ENCODE data around the gene PSMD4. TPM values are rescaled to one million over a fixed set of nuclear protein-coding genes. Genes with fewer than 3 reads are reported as not detected.

Gene PSMD4
- total and polyA plus RNA-seq, 4 donors: 115 to 162 (median 131) TPM

DNA sequence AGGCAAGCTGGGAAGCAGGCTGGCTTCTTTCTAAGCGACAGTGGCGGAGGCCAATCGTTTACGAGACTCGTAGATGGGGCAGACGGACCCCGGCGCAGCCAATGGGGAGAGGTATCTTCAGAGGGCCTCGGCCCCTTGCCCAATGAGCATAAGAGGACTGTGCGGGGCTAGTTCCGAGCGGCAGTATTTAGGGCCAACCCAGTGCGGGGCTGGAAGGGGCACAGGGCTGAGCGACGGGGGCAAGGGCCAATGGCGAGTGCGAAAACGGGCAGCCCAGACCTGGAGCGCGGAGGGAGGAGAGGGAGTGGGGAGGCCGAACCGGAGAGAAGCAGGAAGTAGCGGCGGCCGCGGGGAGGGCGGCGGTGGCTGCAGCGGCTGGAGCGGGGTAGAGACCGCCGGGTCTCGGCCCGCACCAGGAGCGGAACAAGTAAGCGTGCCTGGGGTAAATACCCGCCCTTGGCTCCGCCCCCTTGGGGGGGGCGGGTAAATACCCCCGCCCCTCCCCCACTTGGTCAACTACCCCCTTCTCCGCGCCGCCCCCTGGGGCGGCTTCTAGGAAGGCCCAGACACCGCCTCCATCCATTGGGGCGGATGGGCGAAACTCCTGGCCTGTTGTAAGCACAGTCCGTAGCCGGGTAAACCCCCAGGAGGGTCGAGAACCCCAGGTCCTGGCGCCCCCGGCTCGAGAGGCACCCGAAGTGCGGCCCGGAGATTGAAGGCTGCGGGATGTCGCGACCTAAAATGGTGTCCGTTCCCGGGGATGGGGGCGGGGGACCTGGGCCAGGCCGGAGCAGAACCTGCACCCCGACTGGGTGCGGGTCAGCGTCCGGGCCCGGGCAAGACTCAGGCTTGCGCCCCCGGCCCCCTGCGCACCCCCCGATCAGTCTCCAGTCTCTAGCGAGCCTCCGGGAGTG lies 27.7 kb downstream of the PSMD4 start, which contains the start of gene ZNF687:
ZNF687 (plus strand) TSS at position 331 of the 914 bp plus-strand sequence. CDS start 3,993 bp downstream, outside the sequence.
- peak; percentile 96 for ATAC-seq (ENCODE audit: low FRiP score)
- Histone ChIP-seq H3K27ac (ENCODE audit: low read depth in 1 of 2, low read length in 2 of 2) (peak within 1 kb of the TSS; percentile 8 to 96), H3K27me3 (ENCODE audit: control insufficient read depth in 1 of 2, insufficient read depth in 2 of 2, low read length in 1 of 2) (no peaks in the 10 kb centered on the region), H3K9me3 (ENCODE audit: control insufficient read depth, low read length) (no peaks in the 10 kb centered on the region), H3K4me3 (ENCODE audit: low read length in 2 of 2) (peak within 1 kb of the TSS; percentile 43 to 66), H3K4me1 (ENCODE audit: control insufficient read depth in 1 of 2, insufficient read depth in 2 of 2, low read length in 2 of 2) (no peaks in the 10 kb centered on the region), H3K36me3 (ENCODE audit: control insufficient read depth in 1 of 2, insufficient read depth in 2 of 2, low read length in 1 of 2) (no peaks in the 10 kb centered on the region)
- DNase-seq: peak; percentile 100
- intact Hi-C loops (cut with DNase I): loop anchor here in 1 of 2 donors (5.0 kb wide), 2 partner anchors 45 to 60 kb away; partner anchors contain the start of gene PI4KB
- WGBS, 2 donors: 0 to 1% methylated on average over 50 to 74 of the region's 74 CpGs

DNA sequence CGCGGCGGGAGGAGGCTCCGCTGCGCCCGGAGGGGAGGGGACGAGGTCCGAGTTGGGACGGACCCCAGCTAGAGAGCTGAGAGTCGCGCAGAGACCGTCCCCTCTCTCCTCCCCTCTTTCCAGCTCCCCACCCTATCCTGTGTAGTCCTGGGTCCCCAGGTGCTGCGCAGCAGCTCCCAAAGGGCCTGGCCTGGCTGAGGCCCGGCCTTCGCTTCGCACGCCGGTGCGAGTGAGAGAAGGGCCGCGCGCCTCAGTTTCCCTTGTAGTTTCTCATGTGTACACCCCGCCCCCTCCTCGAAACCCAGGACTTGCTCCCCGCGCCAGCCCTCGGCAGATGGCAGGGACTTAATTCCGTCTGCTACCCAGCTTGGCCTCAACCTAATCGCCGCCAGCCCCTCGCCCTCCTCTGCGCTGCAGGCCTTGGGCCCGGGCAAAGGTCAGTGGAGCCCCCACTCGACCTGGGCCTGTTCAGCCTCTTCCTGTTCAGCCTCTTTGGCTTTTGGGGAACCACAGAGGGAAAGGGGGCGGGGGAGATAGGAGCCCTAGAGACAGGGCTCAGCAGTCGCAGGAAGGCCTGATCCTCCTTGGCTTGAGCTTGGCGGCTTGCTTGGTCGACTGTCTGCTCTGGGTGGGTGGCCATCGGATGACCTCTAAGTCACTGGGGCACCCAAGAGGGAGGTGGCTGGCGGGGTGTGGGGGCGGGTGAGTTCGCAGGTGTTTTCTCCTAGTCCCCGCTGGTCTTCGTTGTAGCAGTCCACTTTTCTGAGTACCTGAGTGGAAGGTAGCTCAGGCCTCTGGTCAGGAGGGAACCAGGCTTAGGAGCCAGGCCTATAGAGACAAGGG lies 28.6 kb downstream of the PSMD4 start:
- H3K27ac ChIP-seq (ENCODE audit: low read depth in 1 of 2, low read length in 2 of 2): peak overlapping the region in 1 of 2 donors; percentile 24
- no peaks in the 10 kb centered on the region for H3K9me3 ChIP-seq (ENCODE audit: control insufficient read depth, low read length)
- H3K36me3 ChIP-seq (ENCODE audit: control insufficient read depth in 1 of 2, insufficient read depth in 2 of 2, low read length in 1 of 2): peaks cover 0 to 5% of the 10 kb centered on the region in 2 donors
- intact Hi-C loops (cut with DNase I): loop anchor here in 1 of 2 donors (5.0 kb wide), 2 partner anchors 44 to 59 kb away; partner anchors contain the start of gene PI4KB
- DNase-seq: peak in 1 of 2 donors; percentile 71
- H3K4me1 ChIP-seq (ENCODE audit: control insufficient read depth in 1 of 2, insufficient read depth in 2 of 2, low read length in 2 of 2): no peaks in the 10 kb centered on the region
- no peak for ATAC-seq (ENCODE audit: low FRiP score)
- WGBS, 2 donors: 6 to 8% methylated on average over 37 to 44 of the region's 44 CpGs
- H3K4me3 ChIP-seq (ENCODE audit: low read length in 2 of 2): peak overlapping the region; percentile 43 to 66
- no peaks in the 10 kb centered on the region for H3K27me3 ChIP-seq (ENCODE audit: control insufficient read depth in 1 of 2, insufficient read depth in 2 of 2, low read length in 1 of 2)

DNA sequence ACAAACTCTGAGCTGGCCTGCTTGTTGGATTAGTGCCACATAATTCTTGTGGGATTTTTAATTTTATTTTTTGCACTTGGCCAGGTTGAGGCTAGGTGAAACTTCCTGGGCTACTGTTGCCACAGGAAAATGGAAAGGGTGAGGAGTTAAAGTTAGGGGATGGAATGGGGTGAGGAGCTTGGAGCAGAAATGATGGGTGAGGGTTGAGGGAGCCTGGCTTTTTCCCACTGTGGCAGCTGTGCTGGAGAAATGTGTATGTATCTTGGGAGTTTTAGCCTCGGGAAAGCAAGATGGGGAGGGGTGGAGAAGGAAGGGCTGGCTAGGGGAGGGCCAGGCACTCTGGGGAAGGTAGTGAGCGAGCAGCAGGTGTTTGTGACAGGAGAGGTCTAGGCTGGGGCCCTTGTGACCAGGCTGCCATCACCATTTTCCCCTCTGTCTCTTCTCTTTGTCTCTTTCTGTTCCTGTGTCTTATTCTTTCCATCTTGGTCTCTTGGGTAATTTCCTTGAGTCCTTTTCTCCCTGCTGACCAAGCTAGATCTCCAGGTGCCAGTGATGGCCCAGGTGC lies 29.6 kb downstream of the PSMD4 start:
- ATAC-seq (ENCODE audit: low FRiP score) (no peak), DNase-seq (no peak)
- no peaks in the 10 kb centered on the region for H3K27me3 ChIP-seq (ENCODE audit: control insufficient read depth in 1 of 2, insufficient read depth in 2 of 2, low read length in 1 of 2)
- H3K4me1 ChIP-seq (ENCODE audit: control insufficient read depth in 1 of 2, insufficient read depth in 2 of 2, low read length in 2 of 2): no peaks in the 10 kb centered on the region
- peaks cover 0 to 6% of the 10 kb centered on the region in 2 donors for H3K36me3 ChIP-seq (ENCODE audit: control insufficient read depth in 1 of 2, insufficient read depth in 2 of 2, low read length in 1 of 2)
- no peak overlapping the region for H3K27ac ChIP-seq (ENCODE audit: low read depth in 1 of 2, low read length in 2 of 2)
- WGBS, 2 donors: 0 to 52% methylated on average over 1 to 2 of the region's 2 CpGs
- intact Hi-C loops (cut with DNase I): loop anchor here in 1 of 2 donors (5.0 kb wide), 2 partner anchors 43 to 58 kb away; partner anchors contain the start of gene PI4KB
- H3K4me3 ChIP-seq (ENCODE audit: low read length in 2 of 2): no peak overlapping the region
- H3K9me3 ChIP-seq (ENCODE audit: control insufficient read depth, low read length): no peaks in the 10 kb centered on the region

DNA sequence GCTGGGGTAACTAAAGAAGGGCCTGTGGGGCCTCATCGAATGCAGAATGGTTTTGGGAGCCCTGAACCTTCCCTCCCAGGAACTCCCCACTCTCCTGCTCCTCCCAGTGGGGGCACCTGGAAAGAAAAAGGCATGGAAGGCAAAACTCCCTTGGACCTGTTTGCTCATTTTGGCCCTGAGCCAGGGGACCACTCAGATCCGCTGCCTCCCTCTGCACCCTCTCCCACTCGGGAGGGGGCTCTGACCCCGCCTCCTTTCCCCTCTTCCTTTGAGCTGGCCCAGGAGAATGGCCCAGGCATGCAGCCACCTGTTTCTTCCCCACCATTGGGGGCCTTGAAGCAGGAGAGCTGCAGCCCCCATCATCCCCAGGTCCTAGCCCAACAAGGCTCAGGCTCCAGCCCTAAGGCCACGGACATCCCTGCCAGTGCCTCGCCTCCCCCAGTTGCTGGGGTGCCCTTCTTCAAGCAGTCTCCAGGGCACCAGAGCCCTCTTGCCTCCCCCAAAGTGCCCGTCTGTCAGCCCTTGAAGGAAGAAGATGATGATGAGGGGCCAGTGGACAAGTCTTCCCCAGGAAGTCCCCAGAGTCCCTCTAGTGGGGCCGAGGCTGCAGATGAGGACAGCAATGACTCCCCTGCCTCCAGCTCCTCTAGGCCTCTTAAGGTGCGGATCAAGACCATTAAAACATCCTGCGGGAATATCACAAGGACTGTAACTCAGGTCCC lies 32.2 kb downstream of the PSMD4 start:
- WGBS, 2 donors: 71 to 79% methylated on average over 10 of the region's 10 CpGs
- peaks cover 0 to 6% of the 10 kb centered on the region in 2 donors for H3K36me3 ChIP-seq (ENCODE audit: control insufficient read depth in 1 of 2, insufficient read depth in 2 of 2, low read length in 1 of 2)
- no peaks in the 10 kb centered on the region for H3K27me3 ChIP-seq (ENCODE audit: control insufficient read depth in 1 of 2, insufficient read depth in 2 of 2, low read length in 1 of 2)
- DNase-seq: no peak
- intact Hi-C loops (cut with DNase I): no loop called here
- no peaks in the 10 kb centered on the region for H3K4me1 ChIP-seq (ENCODE audit: control insufficient read depth in 1 of 2, insufficient read depth in 2 of 2, low read length in 2 of 2)
- no peak for ATAC-seq (ENCODE audit: low FRiP score)
- H3K9me3 ChIP-seq (ENCODE audit: control insufficient read depth, low read length): no peaks in the 10 kb centered on the region
- no peak overlapping the region for H3K27ac ChIP-seq (ENCODE audit: low read depth in 1 of 2, low read length in 2 of 2)
- no peak overlapping the region for H3K4me3 ChIP-seq (ENCODE audit: low read length in 2 of 2)

DNA sequence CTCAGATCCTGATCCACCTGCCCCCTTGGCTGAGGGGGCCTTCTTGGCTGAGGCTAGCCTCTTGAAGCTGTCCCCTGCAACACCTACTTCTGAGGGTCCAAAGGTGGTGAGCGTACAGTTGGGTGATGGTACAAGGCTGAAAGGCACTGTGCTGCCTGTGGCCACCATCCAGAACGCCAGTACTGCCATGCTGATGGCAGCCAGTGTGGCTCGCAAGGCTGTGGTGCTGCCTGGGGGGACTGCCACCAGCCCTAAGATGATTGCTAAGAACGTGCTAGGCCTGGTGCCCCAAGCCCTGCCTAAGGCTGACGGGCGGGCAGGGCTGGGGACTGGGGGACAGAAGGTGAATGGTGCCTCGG lies 32.8 kb downstream of the PSMD4 start:
- WGBS, 2 donors: 83 to 86% methylated on average over 7 of the region's 7 CpGs
- Histone ChIP-seq H3K36me3 (ENCODE audit: control insufficient read depth in 1 of 2, insufficient read depth in 2 of 2, low read length in 1 of 2) (peaks cover 0 to 6% of the 10 kb centered on the region in 2 donors), H3K27me3 (ENCODE audit: control insufficient read depth in 1 of 2, insufficient read depth in 2 of 2, low read length in 1 of 2) (no peaks in the 10 kb centered on the region), H3K27ac (ENCODE audit: low read depth in 1 of 2, low read length in 2 of 2) (no peak overlapping the region), H3K4me3 (ENCODE audit: low read length in 2 of 2) (no peak overlapping the region), H3K9me3 (ENCODE audit: control insufficient read depth, low read length) (no peaks in the 10 kb centered on the region), H3K4me1 (ENCODE audit: control insufficient read depth in 1 of 2, insufficient read depth in 2 of 2, low read length in 2 of 2) (no peaks in the 10 kb centered on the region)
- no peak for ATAC-seq (ENCODE audit: low FRiP score)
- intact Hi-C loops (cut with DNase I): no loop called here
- no peak for DNase-seq

DNA sequence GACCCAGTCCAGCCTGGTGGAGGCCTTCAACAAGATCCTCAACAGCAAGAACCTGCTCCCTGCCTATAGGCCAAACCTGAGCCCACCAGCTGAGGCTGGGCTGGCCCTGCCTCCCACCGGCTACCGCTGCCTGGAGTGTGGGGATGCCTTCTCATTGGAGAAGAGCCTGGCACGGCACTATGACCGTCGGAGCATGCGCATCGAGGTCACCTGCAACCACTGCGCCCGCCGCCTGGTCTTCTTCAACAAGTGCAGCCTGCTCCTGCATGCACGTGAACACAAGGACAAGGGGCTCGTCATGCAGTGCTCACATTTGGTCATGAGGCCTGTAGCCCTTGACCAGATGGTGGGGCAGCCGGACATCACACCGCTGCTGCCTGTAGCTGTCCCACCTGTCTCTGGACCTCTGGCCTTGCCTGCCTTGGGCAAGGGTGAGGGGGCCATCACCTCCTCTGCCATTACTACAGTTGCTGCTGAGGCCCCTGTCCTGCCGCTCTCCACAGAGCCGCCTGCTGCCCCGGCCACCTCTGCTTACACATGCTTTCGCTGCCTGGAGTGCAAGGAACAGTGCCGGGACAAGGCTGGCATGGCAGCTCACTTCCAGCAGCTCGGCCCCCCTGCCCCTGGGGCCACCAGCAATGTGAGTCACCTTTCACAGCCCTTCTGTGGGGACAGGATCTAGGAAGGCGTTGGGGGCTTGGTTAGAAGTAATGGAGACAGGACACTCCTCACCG lies 33.4 kb downstream of the PSMD4 start:
- intact Hi-C loops (cut with DNase I): no loop called here

DNA sequence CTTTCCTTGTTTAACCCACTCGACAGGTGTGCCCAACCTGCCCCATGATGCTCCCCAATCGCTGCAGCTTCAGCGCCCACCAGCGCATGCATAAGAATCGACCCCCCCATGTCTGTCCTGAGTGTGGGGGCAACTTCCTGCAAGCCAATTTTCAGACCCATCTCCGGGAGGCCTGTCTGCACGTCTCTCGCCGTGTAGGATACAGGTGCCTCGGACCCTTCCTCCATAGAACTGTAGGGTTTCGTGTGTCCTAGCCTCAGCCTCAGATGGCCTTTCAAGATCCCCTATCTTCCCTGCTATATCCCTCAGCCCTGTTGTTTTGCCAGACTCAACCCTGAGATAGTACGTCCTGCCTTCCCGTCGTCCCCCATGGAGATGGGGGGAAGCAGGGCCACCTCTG lies 34.0 kb downstream of the PSMD4 start:
- H3K4me1 ChIP-seq (ENCODE audit: control insufficient read depth in 1 of 2, insufficient read depth in 2 of 2, low read length in 2 of 2): no peaks in the 10 kb centered on the region
- H3K9me3 ChIP-seq (ENCODE audit: control insufficient read depth, low read length): no peaks in the 10 kb centered on the region
- 78 to 81% methylated on average over 14 of the region's 14 CpGs for WGBS, 2 donors
- no peaks in the 10 kb centered on the region for H3K27me3 ChIP-seq (ENCODE audit: control insufficient read depth in 1 of 2, insufficient read depth in 2 of 2, low read length in 1 of 2)
- no peak for DNase-seq
- ATAC-seq (ENCODE audit: low FRiP score): no peak
- peaks cover 0 to 13% of the 10 kb centered on the region in 2 donors for H3K36me3 ChIP-seq (ENCODE audit: control insufficient read depth in 1 of 2, insufficient read depth in 2 of 2, low read length in 1 of 2)
- intact Hi-C loops (cut with DNase I): no loop called here
- no peak overlapping the region for H3K4me3 ChIP-seq (ENCODE audit: low read length in 2 of 2)
- no peak overlapping the region for H3K27ac ChIP-seq (ENCODE audit: low read depth in 1 of 2, low read length in 2 of 2)

More for the DNA sequence above, 33.4 kb downstream of the PSMD4 start:
- no peaks in the 10 kb centered on the region for H3K27me3 ChIP-seq (ENCODE audit: control insufficient read depth in 1 of 2, insufficient read depth in 2 of 2, low read length in 1 of 2)
- DNase-seq (no peak), ATAC-seq (ENCODE audit: low FRiP score) (no peak)
- WGBS, 2 donors: 87 to 89% methylated on average over 22 of the region's 22 CpGs
- H3K36me3 ChIP-seq (ENCODE audit: control insufficient read depth in 1 of 2, insufficient read depth in 2 of 2, low read length in 1 of 2): peaks cover 0 to 9% of the 10 kb centered on the region in 2 donors
- no peaks in the 10 kb centered on the region for H3K4me1 ChIP-seq (ENCODE audit: control insufficient read depth in 1 of 2, insufficient read depth in 2 of 2, low read length in 2 of 2)
- no peaks in the 10 kb centered on the region for H3K9me3 ChIP-seq (ENCODE audit: control insufficient read depth, low read length)
- H3K4me3 ChIP-seq (ENCODE audit: low read length in 2 of 2): no peak overlapping the region
- H3K27ac ChIP-seq (ENCODE audit: low read depth in 1 of 2, low read length in 2 of 2): no peak overlapping the region
